ENCODE measurements around the gene BEST1.
"Not testable (repeated sequence)": the region's sequence is repeated elsewhere in the genome, so short reads cannot be mapped to it uniquely, and the experiment has no call there.

The BEST1 gene

DNA sequence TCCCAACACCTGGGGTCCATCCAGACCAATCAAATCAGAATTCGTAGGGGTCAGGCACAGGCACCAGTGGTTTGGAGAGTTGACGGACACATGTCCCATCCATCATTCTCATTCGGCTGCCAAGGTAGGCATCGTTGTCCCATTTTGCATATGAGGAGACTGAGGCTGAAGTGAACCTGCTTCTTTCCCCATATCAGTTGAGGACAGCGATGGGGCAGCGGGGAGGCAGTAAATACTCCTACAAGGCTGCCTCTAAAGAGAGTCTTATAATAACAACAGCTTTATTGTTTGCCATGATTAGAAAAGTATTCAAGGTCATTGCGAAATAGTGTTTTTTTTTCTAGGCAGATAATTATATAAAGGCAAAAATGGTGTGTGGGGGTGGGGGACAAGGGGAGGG is 1.6 kb upstream of the BEST1 start:
- no peak for DNase-seq (ENCODE audit: low spot score)

DNA sequence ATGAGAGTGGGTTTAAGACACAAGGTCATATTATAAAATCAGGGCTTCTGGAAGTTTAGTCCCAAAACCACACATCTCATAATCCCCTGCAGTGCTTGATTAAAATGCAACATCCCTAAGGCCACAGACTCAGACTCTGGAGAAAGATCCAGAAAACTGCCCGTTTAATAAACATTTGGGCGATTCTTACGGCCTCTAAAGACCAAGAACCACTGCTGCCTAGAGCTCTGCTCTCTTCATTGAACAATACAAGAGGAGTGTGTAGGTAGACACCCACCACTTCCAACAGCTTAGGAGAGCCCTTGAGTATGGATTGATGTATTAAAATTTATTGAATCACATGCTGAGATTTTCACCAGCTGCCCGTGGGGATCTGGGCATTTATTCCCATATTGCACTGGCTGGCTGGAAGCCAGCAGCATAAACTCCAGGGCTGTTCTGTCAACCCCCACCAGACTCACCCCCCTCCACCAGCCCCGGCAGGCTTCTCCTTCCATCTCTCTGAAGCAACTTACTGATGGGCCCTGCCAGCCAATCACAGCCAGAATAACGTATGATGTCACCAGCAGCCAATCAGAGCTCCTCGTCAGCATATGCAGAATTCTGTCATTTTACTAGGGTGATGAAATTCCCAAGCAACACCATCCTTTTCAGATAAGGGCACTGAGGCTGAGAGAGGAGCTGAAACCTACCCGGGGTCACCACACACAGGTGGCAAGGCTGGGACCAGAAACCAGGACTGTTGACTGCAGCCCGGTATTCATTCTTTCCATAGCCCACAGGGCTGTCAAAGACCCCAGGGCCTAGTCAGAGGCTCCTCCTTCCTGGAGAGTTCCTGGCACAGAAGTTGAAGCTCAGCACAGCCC is 749 bp upstream of the BEST1 start:
- peak; percentile 81 for DNase-seq (ENCODE audit: low spot score)

DNA sequence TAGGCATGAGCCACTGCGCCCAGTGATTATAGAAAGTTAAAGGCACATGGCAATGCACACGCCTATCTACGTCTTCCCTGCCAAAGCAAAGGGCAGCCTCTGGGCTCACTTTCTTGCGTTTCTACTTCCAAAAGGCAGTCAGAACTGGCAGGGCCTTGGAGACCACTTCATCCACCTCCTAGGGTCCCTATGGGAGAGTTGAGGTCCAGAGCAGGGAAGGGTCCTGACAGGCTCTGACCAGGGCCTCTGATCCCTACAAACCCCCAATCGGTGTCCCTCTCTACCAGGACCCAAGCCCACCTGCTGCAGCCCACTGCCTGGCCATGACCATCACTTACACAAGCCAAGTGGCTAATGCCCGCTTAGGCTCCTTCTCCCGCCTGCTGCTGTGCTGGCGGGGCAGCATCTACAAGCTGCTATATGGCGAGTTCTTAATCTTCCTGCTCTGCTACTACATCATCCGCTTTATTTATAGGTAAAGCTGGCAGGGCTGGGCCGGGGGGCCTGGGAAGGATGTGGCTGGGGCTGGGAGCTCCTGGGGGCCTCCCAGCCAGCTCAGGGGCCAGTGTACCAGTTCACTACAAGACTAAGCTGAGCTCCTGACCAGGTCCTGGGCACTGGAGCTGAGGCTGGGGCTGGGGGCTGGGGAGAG is 1.5 kb downstream of the BEST1 start:
- no peak for DNase-seq (ENCODE audit: low spot score)

DNA sequence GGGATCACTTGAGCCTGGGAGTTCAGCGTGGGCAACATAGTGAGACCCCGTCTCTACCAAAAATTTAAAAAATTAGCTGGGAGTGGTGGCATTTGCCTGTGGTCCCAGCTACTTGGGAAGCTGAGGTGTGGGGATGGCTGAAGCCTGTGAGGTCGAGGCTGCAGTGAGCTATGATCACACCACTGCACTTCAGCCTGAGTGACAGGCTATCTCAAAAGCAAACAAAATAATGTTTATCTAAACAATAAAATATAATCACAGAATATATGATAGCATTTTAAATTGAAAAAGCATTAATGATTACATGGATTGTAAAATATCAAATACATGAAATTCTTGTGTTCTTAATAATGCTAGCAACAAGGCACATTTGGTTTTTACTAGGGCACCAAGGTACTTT is 2.7 kb downstream of the BEST1 start:
- no peak for DNase-seq (ENCODE audit: low spot score)

DNA sequence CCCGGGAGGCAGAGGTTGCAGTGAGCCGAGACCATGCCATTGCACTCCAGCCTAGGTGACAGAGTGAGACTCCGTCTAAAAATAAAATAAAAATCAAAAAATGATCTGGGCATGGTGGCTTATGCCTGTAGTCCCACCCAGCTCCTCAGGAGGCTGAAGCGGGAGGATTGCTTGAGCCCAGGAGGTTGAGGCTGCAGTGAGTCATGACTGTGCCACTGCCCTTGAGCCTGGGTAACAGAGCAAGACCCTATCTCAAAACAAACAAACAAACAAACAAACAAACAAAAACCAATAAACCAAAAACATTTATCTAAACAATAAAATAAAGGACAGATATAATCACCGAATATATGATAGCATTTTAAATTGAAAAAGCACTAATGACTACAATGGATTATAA is 3.5 kb downstream of the BEST1 start:
- not testable (repeated sequence) for DNase-seq (ENCODE audit: low spot score)

DNA sequence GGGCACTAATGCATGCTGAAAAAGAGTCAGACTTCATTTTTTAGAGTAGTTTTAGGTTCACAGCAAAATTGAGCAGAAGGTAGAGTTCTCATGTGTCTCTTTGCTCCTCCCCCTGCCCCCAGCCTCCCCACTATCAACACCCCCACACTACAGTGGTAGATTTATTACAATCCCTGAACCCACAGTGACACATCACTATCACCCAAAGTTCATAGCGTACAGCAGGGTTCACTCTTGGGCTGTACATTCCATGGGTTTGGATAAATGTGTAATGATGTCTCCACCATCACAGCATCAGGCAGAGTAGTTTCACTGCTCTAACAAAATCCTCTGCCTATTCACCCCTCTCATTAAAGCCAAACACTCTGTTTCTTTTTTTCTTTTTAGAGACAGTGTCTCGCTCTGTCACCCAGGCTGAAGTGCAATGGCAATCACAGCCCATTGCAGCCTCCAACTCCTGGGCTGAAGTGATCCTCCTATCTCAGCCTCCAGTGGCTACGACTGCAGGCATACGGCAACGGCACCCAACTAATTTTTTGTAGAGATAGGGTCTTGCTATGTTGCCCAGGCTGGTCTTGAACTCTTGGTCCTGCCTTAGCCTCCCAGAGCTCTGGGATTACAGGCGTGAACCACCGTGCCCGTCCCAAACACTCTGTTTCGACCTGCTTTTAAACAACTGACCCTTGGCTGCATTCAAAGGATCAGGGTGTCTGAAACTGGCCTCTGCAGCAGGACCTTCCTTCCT is 4.1 kb downstream of the BEST1 start:
- no peak for DNase-seq (ENCODE audit: low spot score)

DNA sequence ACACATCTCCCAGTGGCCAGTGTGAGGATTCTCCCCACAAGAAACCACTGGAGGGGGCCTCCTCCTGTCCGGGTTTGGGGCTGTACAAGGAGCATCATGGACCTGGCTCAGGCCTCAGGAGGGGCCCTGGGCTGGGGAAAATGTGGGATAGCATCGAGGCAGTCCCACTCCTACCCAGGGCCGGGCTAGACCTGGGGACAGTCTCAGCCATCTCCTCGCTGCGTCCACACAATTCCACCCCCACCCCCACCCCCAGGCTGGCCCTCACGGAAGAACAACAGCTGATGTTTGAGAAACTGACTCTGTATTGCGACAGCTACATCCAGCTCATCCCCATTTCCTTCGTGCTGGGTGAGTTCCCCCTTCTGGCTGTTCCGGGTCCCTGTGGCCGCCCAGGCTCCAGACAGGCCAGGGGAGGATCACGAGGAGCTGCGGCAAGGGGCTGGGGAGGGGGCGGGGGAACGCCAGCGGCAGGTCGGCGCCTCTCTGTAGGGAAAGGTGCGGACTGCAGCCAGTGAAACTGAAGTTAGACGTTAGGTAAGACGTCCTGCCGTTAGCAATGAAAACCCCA is 4.8 kb downstream of the BEST1 start:
- DNase-seq (ENCODE audit: low spot score), result peak; percentile 25

DNA sequence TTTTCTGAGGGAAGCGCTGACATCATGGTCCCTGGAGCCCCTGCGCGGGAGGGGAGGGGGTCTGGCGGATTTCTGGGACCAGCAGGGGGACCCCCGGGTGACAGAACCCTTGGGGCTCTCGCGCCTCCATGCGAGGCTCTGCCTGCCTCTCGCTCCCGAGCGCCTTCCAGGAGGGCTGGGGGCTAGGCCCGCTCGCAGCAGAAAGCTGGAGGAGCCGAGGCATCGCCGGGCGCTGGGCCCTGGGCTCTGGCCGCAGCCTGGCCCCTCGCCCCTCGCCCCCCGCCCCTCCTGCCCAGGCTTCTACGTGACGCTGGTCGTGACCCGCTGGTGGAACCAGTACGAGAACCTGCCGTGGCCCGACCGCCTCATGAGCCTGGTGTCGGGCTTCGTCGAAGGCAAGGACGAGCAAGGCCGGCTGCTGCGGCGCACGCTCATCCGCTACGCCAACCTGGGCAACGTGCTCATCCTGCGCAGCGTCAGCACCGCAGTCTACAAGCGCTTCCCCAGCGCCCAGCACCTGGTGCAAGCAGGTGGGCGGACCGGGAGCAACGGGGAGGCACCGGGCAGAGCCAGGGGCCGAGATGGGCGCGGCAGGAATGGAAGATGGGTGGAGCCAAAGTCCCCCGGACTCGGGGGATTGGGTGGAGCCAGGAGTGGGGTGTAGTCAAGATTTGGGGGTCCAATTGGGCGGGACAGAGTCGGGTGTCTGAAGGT is 5.4 kb downstream of the BEST1 start:
- DNase-seq (ENCODE audit: low spot score), result peak; percentile 29

- no peak for DNase-seq (ENCODE audit: low spot score)
Observed at GRCh38 chr11:61956191-61957020, 6.3 kb downstream of the BEST1 start.

GRCh38 chr11:61957021-61957770 is 7.0 kb downstream of the BEST1 start:
- peak; percentile 19 for DNase-seq (ENCODE audit: low spot score)

DNA sequence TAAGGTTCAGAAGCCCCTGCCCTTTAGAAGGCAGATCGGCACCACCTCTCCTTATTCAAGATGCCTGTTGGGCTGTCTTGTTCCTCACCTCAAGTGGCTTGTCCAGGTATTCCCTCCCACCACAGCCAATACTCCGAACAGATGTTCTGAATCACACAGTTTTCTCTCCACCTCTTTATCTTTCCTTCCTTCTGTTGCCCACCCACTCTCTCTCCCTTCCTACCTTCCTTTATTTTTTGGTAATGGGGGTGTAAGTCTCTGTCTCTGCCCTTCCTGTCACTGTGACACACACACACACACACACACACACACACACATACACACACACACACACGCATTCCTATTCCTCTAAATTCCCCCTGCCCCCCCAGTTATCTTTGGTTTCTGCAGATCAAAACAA is 8.4 kb downstream of the BEST1 start:
- no peak for DNase-seq (ENCODE audit: low spot score)

- DNase-seq (ENCODE audit: low spot score), result peak; percentile 4
Observed at GRCh38 chr11:61959114-61959513, 9.0 kb downstream of the BEST1 start.

GRCh38 chr11:61959678-61960077 is 9.5 kb downstream of the BEST1 start:
- DNase-seq (ENCODE audit: low spot score), result peak; percentile 15

GRCh38 chr11:61960532-61960931 is 10.4 kb downstream of the BEST1 start:
- peak; percentile 4 for DNase-seq (ENCODE audit: low spot score)

GRCh38 chr11:61961570-61962212 is 11.5 kb downstream of the BEST1 start:
- peak; percentile 18 for DNase-seq (ENCODE audit: low spot score)

DNA sequence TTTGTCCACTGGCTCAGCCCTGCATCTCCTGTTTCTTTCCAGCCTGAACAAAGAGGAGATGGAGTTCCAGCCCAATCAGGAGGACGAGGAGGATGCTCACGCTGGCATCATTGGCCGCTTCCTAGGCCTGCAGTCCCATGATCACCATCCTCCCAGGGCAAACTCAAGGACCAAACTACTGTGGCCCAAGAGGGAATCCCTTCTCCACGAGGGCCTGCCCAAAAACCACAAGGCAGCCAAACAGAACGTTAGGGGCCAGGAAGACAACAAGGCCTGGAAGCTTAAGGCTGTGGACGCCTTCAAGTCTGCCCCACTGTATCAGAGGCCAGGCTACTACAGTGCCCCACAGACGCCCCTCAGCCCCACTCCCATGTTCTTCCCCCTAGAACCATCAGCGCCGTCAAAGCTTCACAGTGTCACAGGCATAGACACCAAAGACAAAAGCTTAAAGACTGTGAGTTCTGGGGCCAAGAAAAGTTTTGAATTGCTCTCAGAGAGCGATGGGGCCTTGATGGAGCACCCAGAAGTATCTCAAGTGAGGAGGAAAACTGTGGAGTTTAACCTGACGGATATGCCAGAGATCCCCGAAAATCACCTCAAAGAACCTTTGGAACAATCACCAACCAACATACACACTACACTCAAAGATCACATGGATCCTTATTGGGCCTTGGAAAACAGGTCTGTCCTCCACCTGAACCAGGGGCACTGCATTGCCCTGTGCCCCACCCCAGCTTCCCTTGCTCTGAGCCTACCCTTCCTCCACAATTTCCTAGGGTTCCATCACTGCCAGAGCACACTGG is 12.3 kb downstream of the BEST1 start:
- DNase-seq (ENCODE audit: low spot score), result peak; percentile 18

GRCh38 chr11:61963016-61963281 is 12.8 kb downstream of the BEST1 start:
- DNase-seq (ENCODE audit: low spot score), result peak; percentile 5

- DNase-seq (ENCODE audit: low spot score), result no peak
Observed at GRCh38 chr11:61963282-61964057, 13.3 kb downstream of the BEST1 start.
